SK-N-SH (cell line): Measurements from ENCODE around the gene SIRPD. TPM values are rescaled to one million over a fixed set of nuclear protein-coding genes. Genes with fewer than 3 reads are reported as not detected.

ENCODE experiments used
- CTCF ChIA-PET: fragments of 300-600, 350-600 bp; formaldehyde crosslinking; extraction: SDS; loops from one replicate; lab custom pipeline; 2021; lab: Yijun Ruan, JAX
- POLR2A ChIA-PET: fragments of 350-600 bp; sonication (Branson Sonifier 250); formaldehyde crosslinking; extraction: SDS; loops from one replicate; lab custom pipeline; 2020; ENCODE audit warnings: antibody characterized with exemption, inconsistent platforms; lab: Yijun Ruan, JAX
- DNase-seq: peaks from one replicate; pipeline ENCODE4 v3.0.0; 2012
- H2AFZ ChIP-seq: fragments of 200-600 bp; sonication (generic); 2 replicates; pipeline ENCODE4 v1.8.1; 2016; ENCODE audit warnings: antibody characterized with exemption, mild to moderate bottlenecking, low read depth
- H3F3A ChIP-seq: fragments of 200-600 bp; sonication (generic); replicated peaks from 2 replicates; pipeline ENCODE3; 2016; ENCODE audit warnings: antibody characterized with exemption, mild to moderate bottlenecking; ENCODE audit not compliant: insufficient read depth
- H3K27ac ChIP-seq, 2 experiments: fragments of 200-500 bp in 1 of 2; fragments of 200-600 bp in 1 of 2; sonication (Bioruptor generic) in 1 of 2; sonication (generic), shearing (Covaris generic) in 1 of 2; 2 replicates each; pipeline versions ENCODE4 v1.5.1 to v1.6.1; 2014 to 2016; ENCODE audit warnings: low read depth in 2 of 2, inconsistent platforms in 1 of 2, low read length in 1 of 2, mild to moderate bottlenecking in 1 of 2, mixed read lengths in 1 of 2
- H3K27me3 ChIP-seq: fragments of 200-600 bp; sonication (generic), shearing (Covaris generic); 2 replicates; pipeline ENCODE4 v1.6.1; 2016; ENCODE audit warnings: mixed run types; ENCODE audit not compliant: insufficient read depth
- H3K36me3 ChIP-seq, 2 experiments: fragments of 200-500 bp in 1 of 2; fragments of 200-600 bp in 1 of 2; sonication (Bioruptor generic) in 1 of 2; sonication (generic) in 1 of 2; replicated peaks in 1 of 2; 2 replicates each; pipeline versions ENCODE3 to v1.5.1; 2014 to 2016; ENCODE audit warnings: low read length in 1 of 2, mild to moderate bottlenecking in 1 of 2; ENCODE audit not compliant: insufficient read depth in 2 of 2, control insufficient read depth in 1 of 2
- H3K4me1 ChIP-seq, 2 experiments: fragments of 200-500 bp in 1 of 2; fragments of 200-600 bp in 1 of 2; sonication (Bioruptor generic) in 1 of 2; sonication (generic), shearing (Covaris generic) in 1 of 2; 2 replicates each; pipeline versions ENCODE4 v1.5.1 to v1.6.1; 2014 to 2016; ENCODE audit warnings: low read depth in 1 of 2, low read length in 1 of 2, mixed run types in 1 of 2; ENCODE audit not compliant: insufficient read depth in 2 of 2, control insufficient read depth in 1 of 2
- H3K4me2 ChIP-seq: fragments of 200-600 bp; sonication (generic), shearing (Covaris generic); 2 replicates; pipeline ENCODE4 v1.6.1; 2017; ENCODE audit warnings: mixed run types
- H3K4me3 ChIP-seq, 2 experiments: fragments of 200-500 bp in 1 of 2; fragments of 200-600 bp in 1 of 2; sonication (Bioruptor generic) in 1 of 2; sonication (generic), shearing (Covaris generic) in 1 of 2; 2 replicates each; pipeline versions ENCODE4 v1.5.1 to v1.8.1; 2014 to 2016; ENCODE audit warnings: low read depth in 2 of 2, inconsistent platforms in 1 of 2, low read length in 1 of 2, mild to moderate bottlenecking in 1 of 2, mixed read lengths in 1 of 2, moderate library complexity in 1 of 2
- H3K79me2 ChIP-seq: fragments of 200-600 bp; sonication (generic); 2 replicates; pipeline ENCODE4 v1.8.1; 2017; ENCODE audit warnings: mild to moderate bottlenecking; ENCODE audit not compliant: insufficient read depth
- H3K9ac ChIP-seq: fragments of 200-600 bp; sonication (generic); 2 replicates; pipeline ENCODE4 v1.6.1; 2017; ENCODE audit warnings: mixed run types
- H3K9me2 ChIP-seq: fragments of 200-600 bp; sonication (generic); 2 replicates; pipeline ENCODE4 v1.6.1; 2017; ENCODE audit warnings: mixed run types
- H3K9me3 ChIP-seq: fragments of 200-600 bp; sonication (generic); 2 replicates; pipeline ENCODE4 v1.6.1; 2017; ENCODE audit warnings: mixed run types, mild to moderate bottlenecking, moderate library complexity
- H4K20me1 ChIP-seq: fragments of 200-600 bp; sonication (generic); 2 replicates; pipeline ENCODE4 v1.6.1; 2017; ENCODE audit warnings: mild to moderate bottlenecking, mixed run types; ENCODE audit not compliant: insufficient read depth
- CHD2 ChIP-seq: fragments of 150-350 bp; IDR thresholded peaks from 2 replicates; pipeline ENCODE4 v1.6.1; 2018; ENCODE audit warnings: low read length; ENCODE audit not compliant: partially characterized antibody
- CTCF ChIP-seq: fragments of 200-600 bp; sonication (generic); IDR thresholded peaks from 2 replicates; pipeline ENCODE4 v1.6.1; 2017; ENCODE audit warnings: antibody characterized with exemption, mild to moderate bottlenecking, moderate library complexity
- EP300 ChIP-seq, 2 experiments: IDR thresholded peaks; 2 replicates each; pipeline versions ENCODE4 v1.4.0 to v1.6.1; 2012; ENCODE audit warnings: borderline replicate concordance in 1 of 2, low read depth in 1 of 2, low read length in 1 of 2
- FOSL2 ChIP-seq: IDR thresholded peaks from 2 replicates; pipeline ENCODE4 v1.4.0; 2012; ENCODE audit warnings: low read depth, mild to moderate bottlenecking, moderate library complexity, borderline replicate concordance
- FOXJ3 ChIP-seq: sonication (generic); formaldehyde crosslinking; IDR thresholded peaks from 2 replicates; pipeline ENCODE4 v1.5.1; 2020; ENCODE audit warnings: mild to moderate bottlenecking, missing genetic modification reagents
- NFIC ChIP-seq: IDR thresholded peaks from 2 replicates; pipeline ENCODE4 v1.4.0; 2012; ENCODE audit warnings: borderline replicate concordance
- POLR2AphosphoS5 ChIP-seq: IDR thresholded peaks from 2 replicates; pipeline ENCODE4 v1.6.1; 2012; ENCODE audit warnings: low read depth, low read length
- RAD21 ChIP-seq: IDR thresholded peaks from 2 replicates; pipeline ENCODE4 v1.6.1; 2012; ENCODE audit warnings: mild to moderate bottlenecking, low read length
- RCOR1 ChIP-seq: fragments of 150-350 bp; IDR thresholded peaks from 2 replicates; pipeline ENCODE4 v1.6.1; 2017; ENCODE audit warnings: antibody characterized with exemption, low read length
- RFX5 ChIP-seq: IDR thresholded peaks from 2 replicates; pipeline ENCODE4 v1.6.1; 2012; ENCODE audit warnings: mild to moderate bottlenecking, improper control_type of control experiment, low read length
- SIN3A ChIP-seq: IDR thresholded peaks from 2 replicates; pipeline ENCODE4 v1.6.1; 2012; ENCODE audit warnings: low read depth, mild to moderate bottlenecking, low read length, moderate library complexity, borderline replicate concordance
- SMC3 ChIP-seq: IDR thresholded peaks from 2 replicates; pipeline ENCODE4 v1.6.1; 2012; ENCODE audit warnings: low read depth, low read length, improper control_type of control experiment
- TAF1 ChIP-seq: IDR thresholded peaks from 2 replicates; pipeline ENCODE4 v1.6.1; 2012; ENCODE audit warnings: low read depth, mild to moderate bottlenecking, low read length, moderate library complexity, borderline replicate concordance
- USF1 ChIP-seq: IDR thresholded peaks from 2 replicates; pipeline ENCODE4 v1.4.0; 2012; ENCODE audit warnings: low read depth, borderline replicate concordance
- YY1 ChIP-seq: IDR thresholded peaks from 2 replicates; pipeline ENCODE4 v1.4.0; 2012; ENCODE audit warnings: low read depth, mild to moderate bottlenecking
- polyA plus RNA-seq, 3 experiments: library from polyadenylated mRNA; depleted of rRNA; stranded (reverse); fragments of >200 nt; gene quantifications; 2 replicates each; pipeline ENCODE4 v1.2.3, GENCODE V29; 2012
- TF ChIP-seq, protein P1 (sequence below): IDR thresholded peaks from 2 replicates; pipeline ENCODE4 v1.4.0; 2012; ENCODE audit warnings: low read depth, borderline replicate concordance

SIRPD gene
- polyA plus RNA-seq, 1 of the 3 experiments (the other 2 are of a cell fraction), result not detected

DNA sequence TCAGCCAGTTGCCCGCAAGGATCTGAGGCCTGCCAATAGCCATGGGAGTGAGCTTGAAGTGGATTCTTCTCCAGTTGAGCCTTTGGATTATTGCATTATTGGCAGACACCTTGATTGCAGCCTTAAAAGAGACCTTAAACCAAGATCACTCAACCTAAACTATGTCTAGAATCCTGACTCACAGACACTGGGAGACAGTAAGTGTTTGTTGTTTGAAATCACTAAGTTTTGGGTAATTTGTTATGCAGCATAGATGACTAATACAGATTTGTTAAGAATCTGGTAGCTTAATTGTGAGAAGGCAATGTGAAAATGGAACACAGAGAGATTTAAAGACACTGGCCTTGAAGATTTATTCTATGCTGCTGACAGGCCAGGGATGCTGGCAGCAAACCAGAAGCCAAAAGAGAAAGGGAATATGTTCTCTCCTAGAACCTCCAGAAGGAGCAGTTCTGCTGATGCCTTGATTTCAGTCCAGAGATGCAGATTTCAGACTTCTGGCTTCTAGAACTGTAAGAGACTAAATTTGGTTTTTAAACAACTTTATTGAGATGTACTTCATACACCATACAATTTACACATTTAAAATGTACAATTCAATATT lies 17.6 kb downstream of the SIRPD start (continued):
- TF ChIP-seq, protein P1, sequence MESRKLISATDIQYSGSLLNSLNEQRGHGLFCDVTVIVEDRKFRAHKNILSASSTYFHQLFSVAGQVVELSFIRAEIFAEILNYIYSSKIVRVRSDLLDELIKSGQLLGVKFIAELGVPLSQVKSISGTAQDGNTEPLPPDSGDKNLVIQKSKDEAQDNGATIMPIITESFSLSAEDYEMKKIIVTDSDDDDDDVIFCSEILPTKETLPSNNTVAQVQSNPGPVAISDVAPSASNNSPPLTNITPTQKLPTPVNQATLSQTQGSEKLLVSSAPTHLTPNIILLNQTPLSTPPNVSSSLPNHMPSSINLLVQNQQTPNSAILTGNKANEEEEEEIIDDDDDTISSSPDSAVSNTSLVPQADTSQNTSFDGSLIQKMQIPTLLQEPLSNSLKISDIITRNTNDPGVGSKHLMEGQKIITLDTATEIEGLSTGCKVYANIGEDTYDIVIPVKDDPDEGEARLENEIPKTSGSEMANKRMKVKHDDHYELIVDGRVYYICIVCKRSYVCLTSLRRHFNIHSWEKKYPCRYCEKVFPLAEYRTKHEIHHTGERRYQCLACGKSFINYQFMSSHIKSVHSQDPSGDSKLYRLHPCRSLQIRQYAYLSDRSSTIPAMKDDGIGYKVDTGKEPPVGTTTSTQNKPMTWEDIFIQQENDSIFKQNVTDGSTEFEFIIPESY, result no peak
- no peak for TF ChIP-seq CTCF
- no peak for TF ChIP-seq USF1

DNA sequence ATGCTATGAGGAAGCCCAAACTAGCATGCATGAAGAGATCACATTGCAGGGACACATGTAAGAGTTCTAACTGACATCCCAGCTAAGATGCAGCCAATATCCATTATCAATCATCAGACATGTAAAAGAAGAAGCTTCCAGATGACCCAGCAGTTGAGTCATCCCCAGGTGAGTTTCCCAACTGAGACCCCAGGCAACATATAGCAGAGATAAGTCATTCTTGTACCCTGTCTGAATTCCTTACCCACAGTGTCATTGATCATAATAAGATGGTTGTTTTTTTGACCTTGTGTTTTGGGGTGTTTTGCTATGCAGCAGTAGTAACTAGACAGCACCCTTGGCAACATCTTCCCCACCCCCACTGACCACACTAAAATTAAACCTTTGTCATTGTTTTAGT lies 18.9 kb downstream of the SIRPD start:
- no peak overlapping the region for H3K4me2 ChIP-seq
- H3K36me3 ChIP-seq, result no peaks in the 10 kb centered on the region
- no peaks in the 10 kb centered on the region for H3K9me3 ChIP-seq
- H3K9ac ChIP-seq, result no peak overlapping the region
- DNase-seq, result no peak
- no peaks in the 10 kb centered on the region for H3K4me1 ChIP-seq
- H3K27ac ChIP-seq, result no peak overlapping the region
- H4K20me1 ChIP-seq, result no peaks in the 10 kb centered on the region
- H2AFZ ChIP-seq, result no peak overlapping the region
- H3K27me3 ChIP-seq, result no peaks in the 10 kb centered on the region
- CTCF ChIA-PET, result no interaction called here
- no peaks in the 10 kb centered on the region for H3K79me2 ChIP-seq
- TF ChIP-seq TAF1 (no peak), SIN3A (no peak), YY1 (no peak), NFIC (no peak), RFX5 (no peak), EP300 (IDR thresholded peaks at IDR 0.05; ENCODE audit: borderline replicate concordance in 1 of 2, low read depth in 1 of 2, low read length in 1 of 2) (no peak), RCOR1 (no peak), FOSL2 (no peak), SMC3 (no peak), POLR2AphosphoS5 (no peak), RAD21 (no peak), FOXJ3 (CRISPR knock-in tag) (no peak), CHD2 (no peak)
- H3F3A ChIP-seq, result no peaks in the 10 kb centered on the region
- H3K4me3 ChIP-seq, result no peak overlapping the region
- POLR2A ChIA-PET, result no interaction called here
- H3K9me2 ChIP-seq, result no peaks in the 10 kb centered on the region
